CD4-positive, alpha-beta T cell (primary cell): Measurements from ENCODE around the gene NR1H3. TPM values are rescaled to one million over a fixed set of nuclear protein-coding genes. Genes with fewer than 3 reads are reported as not detected.
"Not testable (repeated sequence)": the region's sequence is repeated elsewhere in the genome, so short reads cannot be mapped to it uniquely, and the experiment has no call there.

ENCODE experiments used
- ATAC-seq: fragments of 200-7000 bp; cut with Tn5 transposase; one replicate; pipeline ENCODE4 v1.10.0; 2022; ENCODE audit warnings: mild to moderate bottlenecking; ENCODE audit not compliant: poor library complexity
- CTCF ChIA-PET: fragments of 350-600 bp; sonication (Branson Sonifier 250); formaldehyde crosslinking; loops from one replicate; lab custom pipeline; 2021; ENCODE audit warnings: antibody characterized with exemption, inconsistent platforms; lab: Charles Lee
- POLR2A ChIA-PET: fragments of 350-600 bp; sonication (Branson Sonifier 250); formaldehyde crosslinking; loops from one replicate; lab custom pipeline; 2021; ENCODE audit warnings: antibody characterized with exemption, inconsistent platforms; lab: Charles Lee
- DNase-seq, 14 experiments: peaks; one replicate each; pipeline ENCODE4 v3.0.0-alpha.2; 2013 to 2020; ENCODE audit warnings: mixed read lengths in 2 of 14
- H3K27ac ChIP-seq, 2 donors: one replicate each; pipeline versions ENCODE4 v1.5.1 to v1.7.0; 2013; ENCODE audit warnings: low read length in 2 of 2, low read depth in 1 of 2, mild to moderate bottlenecking in 1 of 2
- H3K27me3 ChIP-seq, 2 experiments: 1 replicate in 1 of 2; 2 replicates in 1 of 2; pipeline versions ENCODE4 v1.6.1 to v1.7.0; 2013; ENCODE audit warnings: low read length in 2 of 2, control low read depth in 1 of 2, mild to moderate bottlenecking in 1 of 2, moderate library complexity in 1 of 2; ENCODE audit not compliant: insufficient read depth in 2 of 2, control insufficient read depth in 1 of 2
- H3K36me3 ChIP-seq: one replicate; pipeline ENCODE4 v1.6.1; 2013; ENCODE audit warnings: low read length, control low read depth; ENCODE audit not compliant: insufficient read depth
- H3K4me1 ChIP-seq: one replicate; pipeline ENCODE4 v1.6.1; 2013; ENCODE audit warnings: low read length, control low read depth; ENCODE audit not compliant: insufficient read depth
- H3K4me3 ChIP-seq: one replicate; pipeline ENCODE4 v1.5.1; 2013; ENCODE audit warnings: mild to moderate bottlenecking, low read length, moderate library complexity
- H3K9me3 ChIP-seq, 2 experiments: 1 replicate in 1 of 2; 2 replicates in 1 of 2; pipeline versions ENCODE4 v1.6.1 to v1.7.0; 2013; ENCODE audit warnings: low read length in 2 of 2, mild to moderate bottlenecking in 2 of 2, control low read depth in 1 of 2, moderate library complexity in 1 of 2; ENCODE audit not compliant: control insufficient read depth in 1 of 2, insufficient read depth in 1 of 2
- H3K27ac Mint-ChIP-seq: one replicate; pipeline ENCODE4 v1.8.0; 2020; ENCODE audit warnings: mixed read lengths
- H3K27me3 Mint-ChIP-seq: one replicate; pipeline ENCODE4 v1.8.0; 2021; ENCODE audit warnings: mixed read lengths
- H3K36me3 Mint-ChIP-seq: one replicate; pipeline ENCODE4 v1.8.0; 2021; ENCODE audit warnings: low read depth, mixed read lengths
- H3K4me1 Mint-ChIP-seq: one replicate; pipeline ENCODE4 v1.8.0; 2021; ENCODE audit warnings: low read depth, mixed read lengths
- H3K4me3 Mint-ChIP-seq: one replicate; pipeline ENCODE4 v1.8.0; 2020; ENCODE audit warnings: mild to moderate bottlenecking, mixed read lengths
- H3K9me3 Mint-ChIP-seq: one replicate; pipeline ENCODE4 v1.8.0; 2020; ENCODE audit warnings: mixed read lengths
- intact Hi-C, 2 experiments: fragments of 100-400 bp; cut with DNase I in 1 of 2; cut with micrococcal nuclease in 1 of 2; formaldehyde crosslinking; loops; one replicate each; pipeline versions ENCODE4 v1.15.1 to v1.9.0; 2023 to 2025; cut with DNase I, micrococcal nuclease
- total RNA-seq, 174 experiments: library from RNA in 2 of 174; stranded (reverse) in 2 of 174; gene quantifications; one replicate each; pipeline ENCODE4 v1.2.3 and lab custom pipeline; 2021 to 2026
- TF ChIP-seq, protein P1 (sequence below): fragments of 200-600 bp; IDR thresholded peaks from one replicate; pipeline ENCODE4 v1.8.0; 2022; ENCODE audit warnings: antibody characterized with exemption, mild to moderate bottlenecking

Gene NR1H3
- total RNA-seq, 2 experiments from 2014 or later = 1.8 to 2.3 TPM

GRCh38 chr11:47308050-47308823, 50.4 kb downstream of the NR1H3 start:
- Mint-ChIP-seq H3K9me3 (no peaks in the 10 kb centered on the region), H3K4me1 (no peaks in the 10 kb centered on the region), H3K27me3 (no peaks in the 10 kb centered on the region), H3K4me3 (no peak overlapping the region), H3K27ac (no peak overlapping the region), H3K36me3 (peaks cover 98% of the 10 kb centered on the region)
- CTCF ChIA-PET = no interaction called here
- DNase-seq (no peak), ATAC-seq (no peak)
- Histone ChIP-seq H3K4me1 (no peaks in the 10 kb centered on the region), H3K27me3 (no peaks in the 10 kb centered on the region), H3K36me3 (peaks cover 88% of the 10 kb centered on the region), H3K4me3 (no peak overlapping the region), H3K9me3 (peaks cover 2 to 5% of the 10 kb centered on the region in 2 experiments), H3K27ac (no peak overlapping the region)
- intact Hi-C loops = no loop called here
- POLR2A ChIA-PET = no interaction called here
- TF ChIP-seq, protein P1, sequence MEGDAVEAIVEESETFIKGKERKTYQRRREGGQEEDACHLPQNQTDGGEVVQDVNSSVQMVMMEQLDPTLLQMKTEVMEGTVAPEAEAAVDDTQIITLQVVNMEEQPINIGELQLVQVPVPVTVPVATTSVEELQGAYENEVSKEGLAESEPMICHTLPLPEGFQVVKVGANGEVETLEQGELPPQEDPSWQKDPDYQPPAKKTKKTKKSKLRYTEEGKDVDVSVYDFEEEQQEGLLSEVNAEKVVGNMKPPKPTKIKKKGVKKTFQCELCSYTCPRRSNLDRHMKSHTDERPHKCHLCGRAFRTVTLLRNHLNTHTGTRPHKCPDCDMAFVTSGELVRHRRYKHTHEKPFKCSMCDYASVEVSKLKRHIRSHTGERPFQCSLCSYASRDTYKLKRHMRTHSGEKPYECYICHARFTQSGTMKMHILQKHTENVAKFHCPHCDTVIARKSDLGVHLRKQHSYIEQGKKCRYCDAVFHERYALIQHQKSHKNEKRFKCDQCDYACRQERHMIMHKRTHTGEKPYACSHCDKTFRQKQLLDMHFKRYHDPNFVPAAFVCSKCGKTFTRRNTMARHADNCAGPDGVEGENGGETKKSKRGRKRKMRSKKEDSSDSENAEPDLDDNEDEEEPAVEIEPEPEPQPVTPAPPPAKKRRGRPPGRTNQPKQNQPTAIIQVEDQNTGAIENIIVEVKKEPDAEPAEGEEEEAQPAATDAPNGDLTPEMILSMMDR = no peak

DNA sequence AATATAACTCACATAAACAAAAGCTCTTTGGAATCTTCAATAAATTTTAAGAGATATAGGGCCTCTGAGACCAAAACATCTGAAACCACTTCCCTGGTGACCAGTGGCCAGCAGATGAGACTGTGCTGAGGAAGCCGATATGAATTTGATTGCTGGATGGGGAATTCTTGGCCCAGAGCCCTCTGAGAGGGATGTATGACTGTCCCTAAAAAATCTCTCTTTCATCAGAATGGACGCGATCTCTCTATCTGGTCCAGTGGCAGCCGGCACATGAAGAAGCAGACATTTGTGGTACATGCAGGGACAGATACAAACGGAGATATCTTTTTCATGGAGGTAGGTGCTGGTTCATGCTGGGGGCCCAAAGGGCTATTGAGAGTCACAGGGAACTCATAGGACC, 57.2 kb downstream of the NR1H3 start:
- Histone ChIP-seq H3K27me3 (no peaks in the 10 kb centered on the region), H3K9me3 (no peaks in the 10 kb centered on the region), H3K4me3 (no peak overlapping the region), H3K36me3 (peaks cover 80% of the 10 kb centered on the region), H3K27ac (no peak overlapping the region), H3K4me1 (no peaks in the 10 kb centered on the region)
- no peak for ATAC-seq
- no peak for DNase-seq
- Mint-ChIP-seq H3K27me3 (no peaks in the 10 kb centered on the region), H3K27ac (no peak overlapping the region), H3K4me3 (no peak overlapping the region), H3K4me1 (no peaks in the 10 kb centered on the region), H3K36me3 (peaks cover 82% of the 10 kb centered on the region), H3K9me3 (no peaks in the 10 kb centered on the region)
- TF ChIP-seq, protein P1 = no peak
- POLR2A ChIA-PET = no interaction called here
- intact Hi-C loops = no loop called here
- CTCF ChIA-PET = no interaction called here

GRCh38 chr11:47316501-47316900, 58.7 kb downstream of the NR1H3 start:
- DNase-seq, H3K27me3 Mint-ChIP-seq, H3K4me3 Mint-ChIP-seq, H3K4me1 ChIP-seq, H3K9me3 Mint-ChIP-seq, CTCF ChIA-PET, H3K4me1 Mint-ChIP-seq, H3K27me3 ChIP-seq, H3K27ac Mint-ChIP-seq, H3K27ac ChIP-seq, H3K4me3 ChIP-seq, ATAC-seq, intact Hi-C loops, H3K9me3 ChIP-seq, POLR2A ChIA-PET: not testable (repeated sequence)
- H3K36me3 Mint-ChIP-seq = peaks cover 76% of the 10 kb centered on the region
- H3K36me3 ChIP-seq = peaks cover 72% of the 10 kb centered on the region
